ENCODE results near the gene UMPS. TPM values are rescaled to one million over a fixed set of nuclear protein-coding genes. Genes with fewer than 3 reads are reported as not detected.
A peak's percentile ranks its signal among the peaks of the same experiment; 100 is the strongest.

The UMPS gene
- total RNA-seq, 4 donors from 2014 or later: 20.6 to 30.1 (median 24.8) TPM

DNA sequence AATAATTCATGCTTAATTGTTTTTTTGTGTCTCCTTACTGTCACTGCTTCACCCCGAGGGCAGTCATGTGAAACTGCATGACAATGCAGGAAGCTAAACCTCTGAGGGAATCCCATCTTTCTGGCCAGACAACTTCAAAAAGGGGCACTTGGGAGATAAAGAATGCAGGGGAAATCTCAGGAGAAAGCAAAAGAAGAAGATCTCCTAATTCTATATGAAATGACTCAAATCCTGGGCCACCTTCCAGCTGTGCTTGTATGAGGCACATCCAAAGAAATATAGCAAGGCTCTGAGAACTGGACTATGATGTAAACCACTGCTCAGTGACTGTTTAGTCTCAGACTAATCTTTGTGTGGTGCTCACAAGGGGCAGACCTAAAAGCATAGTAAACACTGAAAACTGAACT, 22.6 kb upstream of the UMPS start:
- H3K9me3 ChIP-seq: no peaks in the 10 kb centered on the region
- no peak overlapping the region for H3K4me3 ChIP-seq
- no peak for DNase-seq (ENCODE audit: low spot score in 2 of 2)
- 24% methylated on average over 1 of the region's 1 CpG for WGBS
- H3K36me3 ChIP-seq: no peaks in the 10 kb centered on the region
- TF ChIP-seq POLR2AphosphoS5 (IDR thresholded peaks at IDR 0.05): no peak
- TF ChIP-seq, protein P1, sequence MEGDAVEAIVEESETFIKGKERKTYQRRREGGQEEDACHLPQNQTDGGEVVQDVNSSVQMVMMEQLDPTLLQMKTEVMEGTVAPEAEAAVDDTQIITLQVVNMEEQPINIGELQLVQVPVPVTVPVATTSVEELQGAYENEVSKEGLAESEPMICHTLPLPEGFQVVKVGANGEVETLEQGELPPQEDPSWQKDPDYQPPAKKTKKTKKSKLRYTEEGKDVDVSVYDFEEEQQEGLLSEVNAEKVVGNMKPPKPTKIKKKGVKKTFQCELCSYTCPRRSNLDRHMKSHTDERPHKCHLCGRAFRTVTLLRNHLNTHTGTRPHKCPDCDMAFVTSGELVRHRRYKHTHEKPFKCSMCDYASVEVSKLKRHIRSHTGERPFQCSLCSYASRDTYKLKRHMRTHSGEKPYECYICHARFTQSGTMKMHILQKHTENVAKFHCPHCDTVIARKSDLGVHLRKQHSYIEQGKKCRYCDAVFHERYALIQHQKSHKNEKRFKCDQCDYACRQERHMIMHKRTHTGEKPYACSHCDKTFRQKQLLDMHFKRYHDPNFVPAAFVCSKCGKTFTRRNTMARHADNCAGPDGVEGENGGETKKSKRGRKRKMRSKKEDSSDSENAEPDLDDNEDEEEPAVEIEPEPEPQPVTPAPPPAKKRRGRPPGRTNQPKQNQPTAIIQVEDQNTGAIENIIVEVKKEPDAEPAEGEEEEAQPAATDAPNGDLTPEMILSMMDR (IDR thresholded peaks at IDR 0.05): no peak
- TF ChIP-seq POLR2A (IDR thresholded peaks at IDR 0.05): no peak
- no peak for TF ChIP-seq EP300 (IDR thresholded peaks at IDR 0.05)
- H3K4me1 ChIP-seq: no peaks in the 10 kb centered on the region
- H3K27me3 ChIP-seq: peaks cover 11% of the 10 kb centered on the region
- H3K27ac ChIP-seq: no peak overlapping the region

DNA sequence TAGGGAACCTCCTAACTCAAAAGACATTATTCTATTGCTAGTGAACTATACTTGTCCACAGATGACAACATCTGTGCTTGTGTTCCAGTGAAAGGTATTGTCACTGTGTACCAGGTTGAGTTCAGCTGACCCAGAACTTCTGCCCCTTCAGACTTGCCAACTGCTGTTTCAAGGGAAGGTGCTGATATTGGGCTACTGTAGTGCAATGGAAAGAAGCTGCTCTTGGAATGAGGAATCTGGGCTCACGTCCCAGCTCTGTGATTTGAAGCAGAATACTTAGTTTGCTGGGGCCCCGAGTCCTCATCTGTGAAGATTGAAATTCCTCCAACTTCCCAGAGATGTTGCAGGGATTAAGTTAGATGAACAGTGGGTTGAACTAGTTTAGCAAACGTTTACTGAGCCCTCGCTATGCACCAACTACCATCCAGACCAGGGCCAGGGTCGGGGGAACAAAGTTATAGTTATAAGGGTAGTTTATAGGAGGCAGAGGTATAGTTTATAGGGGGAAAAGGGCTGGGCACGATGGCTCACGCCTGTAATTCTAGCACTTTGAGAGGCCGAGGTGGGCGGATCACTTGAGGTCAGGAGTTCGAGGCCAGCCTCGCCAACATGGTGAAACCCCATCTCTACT, 15.9 kb upstream of the UMPS start:
- H3K27ac ChIP-seq: no peak overlapping the region
- peaks cover 4% of the 10 kb centered on the region for H3K27me3 ChIP-seq
- H3K4me3 ChIP-seq: no peak overlapping the region
- no peaks in the 10 kb centered on the region for H3K9me3 ChIP-seq
- DNase-seq (ENCODE audit: low spot score in 2 of 2): no peak
- WGBS: 72% methylated on average over 11 of the region's 11 CpGs
- no peaks in the 10 kb centered on the region for H3K4me1 ChIP-seq
- H3K36me3 ChIP-seq: no peaks in the 10 kb centered on the region
- TF ChIP-seq POLR2A (IDR thresholded peaks at IDR 0.05) (no peak), EP300 (IDR thresholded peaks at IDR 0.05) (no peak), POLR2AphosphoS5 (IDR thresholded peaks at IDR 0.05) (no peak)
- TF ChIP-seq, protein P1 (IDR thresholded peaks at IDR 0.05): no peak

DNA sequence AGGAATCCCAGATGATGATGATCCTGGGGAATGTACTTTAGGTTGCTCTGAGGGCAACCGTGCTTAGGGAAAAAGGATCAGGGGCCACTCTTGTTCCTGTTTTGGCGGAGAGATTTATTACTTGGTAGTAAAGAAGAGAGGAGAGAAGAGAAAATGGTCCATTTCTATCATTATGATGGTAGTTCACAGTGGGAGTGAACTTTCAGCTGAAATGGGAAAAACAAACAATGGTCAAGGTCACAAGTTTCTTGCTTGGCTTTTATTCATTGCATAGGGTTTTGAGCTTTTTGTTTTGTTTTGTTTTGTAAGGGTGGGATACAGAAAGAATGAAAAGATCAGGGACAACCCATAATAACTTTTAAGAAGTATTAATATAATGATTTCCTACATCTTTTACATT, 7.7 kb upstream of the UMPS start:
- Histone ChIP-seq H3K27ac (no peak overlapping the region), H3K4me1 (no peaks in the 10 kb centered on the region), H3K36me3 (no peaks in the 10 kb centered on the region), H3K9me3 (no peaks in the 10 kb centered on the region), H3K4me3 (no peak overlapping the region), H3K27me3 (peaks cover 46% of the 10 kb centered on the region)
- TF ChIP-seq, protein P1 (IDR thresholded peaks at IDR 0.05): no peak
- TF ChIP-seq POLR2A (IDR thresholded peaks at IDR 0.05) (no peak), EP300 (IDR thresholded peaks at IDR 0.05) (no peak), POLR2AphosphoS5 (IDR thresholded peaks at IDR 0.05) (no peak)
- DNase-seq (ENCODE audit: low spot score in 2 of 2): no peak
- 76% methylated on average over 2 of the region's 2 CpGs for WGBS

DNA sequence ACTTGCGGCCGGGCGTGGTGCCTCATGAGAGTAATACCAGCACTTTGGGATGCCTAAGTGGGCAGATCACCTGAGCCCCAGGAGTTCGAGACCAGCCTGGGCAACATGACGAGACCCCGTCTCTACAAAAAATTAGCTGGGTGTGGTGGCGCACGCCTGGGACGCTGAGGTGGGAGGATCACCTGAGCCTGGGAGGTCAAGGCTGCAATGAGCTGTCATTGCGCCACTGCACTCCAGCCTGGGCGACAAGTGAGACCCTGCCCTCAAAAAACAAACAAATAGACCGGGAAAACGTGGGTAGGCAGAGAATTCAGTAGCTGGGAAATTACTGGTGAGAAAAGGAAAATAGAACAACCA, 667 bp downstream of the UMPS start:
- Histone ChIP-seq H3K27ac (no peak overlapping the region), H3K9me3 (no peaks in the 10 kb centered on the region), H3K4me1 (peaks cover 30% of the 10 kb centered on the region), H3K27me3 (peaks cover 15% of the 10 kb centered on the region), H3K36me3 (peaks cover 5% of the 10 kb centered on the region), H3K4me3 (peak overlapping the region; percentile 74)
- 14% methylated on average over 13 of the region's 13 CpGs for WGBS
- TF ChIP-seq, protein P1 (IDR thresholded peaks at IDR 0.05): no peak
- no peak for TF ChIP-seq EP300 (IDR thresholded peaks at IDR 0.05)
- TF ChIP-seq POLR2AphosphoS5 (IDR thresholded peaks at IDR 0.05): no peak
- TF ChIP-seq POLR2A (IDR thresholded peaks at IDR 0.05): no peak
- DNase-seq (ENCODE audit: low spot score in 2 of 2): no peak

DNA sequence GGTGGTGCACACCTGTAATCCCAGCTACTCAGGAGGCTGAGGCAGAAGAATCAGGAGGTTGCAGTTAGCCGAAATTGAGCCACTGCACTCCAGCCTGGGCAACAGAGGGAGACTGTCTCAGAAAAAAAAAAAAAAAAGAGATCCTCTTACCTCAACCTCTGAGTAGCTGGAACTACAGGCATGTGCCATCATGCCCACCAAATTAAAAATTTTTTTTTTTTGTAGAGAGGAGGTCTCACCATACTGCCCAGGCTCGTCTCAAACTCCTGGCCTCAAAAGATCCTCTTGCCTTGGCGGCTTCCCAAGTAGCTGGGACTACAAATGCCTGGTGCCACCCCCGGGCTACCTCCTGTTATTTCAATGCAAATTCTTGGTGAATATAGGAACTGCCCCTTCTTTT, 1.5 kb downstream of the UMPS start:
- TF ChIP-seq, protein P1 (IDR thresholded peaks at IDR 0.05): no peak
- no peak for TF ChIP-seq POLR2AphosphoS5 (IDR thresholded peaks at IDR 0.05)
- no peak for TF ChIP-seq POLR2A (IDR thresholded peaks at IDR 0.05)
- no peak for TF ChIP-seq EP300 (IDR thresholded peaks at IDR 0.05)
- Histone ChIP-seq H3K36me3 (peaks cover 9% of the 10 kb centered on the region), H3K4me1 (peaks cover 30% of the 10 kb centered on the region), H3K27ac (no peak overlapping the region), H3K27me3 (peaks cover 8% of the 10 kb centered on the region), H3K4me3 (no peak overlapping the region), H3K9me3 (no peaks in the 10 kb centered on the region)
- DNase-seq (ENCODE audit: low spot score in 2 of 2): no peak
- 71% methylated on average over 4 of the region's 4 CpGs for WGBS

Data from suprapubic skin (tissue), 4 donors.